Coronary artery (tissue), 2 donors: ENCODE measurements around the gene ALS2.
"Not testable (repeated sequence)": the region's sequence is repeated elsewhere in the genome, so short reads cannot be mapped to it uniquely, and the experiment has no call there.

Source experiments
- DNase-seq: peaks from one replicate; pipeline ENCODE4 v3.0.0-alpha.2; 2017; ENCODE audit warnings: low spot score
- H3K27ac ChIP-seq, 2 donors: fragments of 200-600 bp; sonication (generic); one replicate each; pipeline ENCODE4 v1.5.1; 2016 to 2019
- H3K4me3 ChIP-seq: fragments of 200-600 bp; sonication (generic); 2 replicates; pipeline ENCODE4 v1.5.1; 2016; ENCODE audit warnings: mild to moderate bottlenecking, moderate library complexity
- TF ChIP-seq, protein P1 (sequence below): fragments of 200-600 bp; sonication (generic); IDR thresholded peaks from one replicate; pipeline ENCODE4 v1.5.1; 2019; ENCODE audit warnings: antibody characterized with exemption

The ALS2 gene

DNA sequence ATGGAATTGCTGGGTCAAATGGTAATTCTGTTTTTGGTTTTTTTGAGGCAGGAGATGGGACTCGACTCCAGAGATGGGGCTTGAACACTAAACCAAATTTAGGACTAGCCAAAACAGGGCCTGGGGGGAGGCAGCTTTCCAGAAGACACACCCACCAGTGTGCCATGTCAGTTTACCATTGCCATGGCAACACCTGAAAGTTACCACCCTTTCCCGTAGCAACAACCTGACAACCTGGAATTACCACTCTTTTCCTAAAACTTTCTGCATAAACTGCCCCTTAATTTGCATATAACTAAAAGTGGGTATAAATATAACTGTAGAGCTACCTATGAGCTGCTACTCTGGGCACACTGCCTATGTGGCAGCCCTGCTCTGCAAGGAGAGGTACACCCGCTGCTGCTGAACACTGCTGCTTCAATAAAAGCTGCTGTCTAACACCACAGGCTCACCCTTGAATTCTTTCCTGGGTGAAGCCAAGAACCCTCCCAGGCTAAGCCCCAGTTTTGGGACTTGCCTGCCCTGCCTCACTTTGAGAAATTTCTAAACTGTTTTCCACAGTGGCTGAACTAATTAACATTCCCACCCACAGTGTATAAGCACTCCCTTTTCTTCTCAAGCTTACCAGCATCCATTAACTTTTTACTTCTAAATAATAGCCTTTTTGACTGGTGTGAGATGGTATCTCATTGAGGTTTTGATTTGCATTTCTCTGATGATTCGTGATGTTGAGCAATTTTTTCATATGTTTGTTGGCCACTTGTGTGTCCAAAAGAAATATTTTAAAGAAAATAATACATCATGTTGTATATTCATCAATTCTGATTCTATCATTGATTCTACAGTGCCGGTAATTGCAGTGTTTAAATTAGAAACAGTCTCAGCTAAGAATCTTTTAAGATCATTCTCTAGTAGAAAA is 36.2 kb upstream of the ALS2 start:
- DNase-seq = no peak
- TF ChIP-seq, protein P1, sequence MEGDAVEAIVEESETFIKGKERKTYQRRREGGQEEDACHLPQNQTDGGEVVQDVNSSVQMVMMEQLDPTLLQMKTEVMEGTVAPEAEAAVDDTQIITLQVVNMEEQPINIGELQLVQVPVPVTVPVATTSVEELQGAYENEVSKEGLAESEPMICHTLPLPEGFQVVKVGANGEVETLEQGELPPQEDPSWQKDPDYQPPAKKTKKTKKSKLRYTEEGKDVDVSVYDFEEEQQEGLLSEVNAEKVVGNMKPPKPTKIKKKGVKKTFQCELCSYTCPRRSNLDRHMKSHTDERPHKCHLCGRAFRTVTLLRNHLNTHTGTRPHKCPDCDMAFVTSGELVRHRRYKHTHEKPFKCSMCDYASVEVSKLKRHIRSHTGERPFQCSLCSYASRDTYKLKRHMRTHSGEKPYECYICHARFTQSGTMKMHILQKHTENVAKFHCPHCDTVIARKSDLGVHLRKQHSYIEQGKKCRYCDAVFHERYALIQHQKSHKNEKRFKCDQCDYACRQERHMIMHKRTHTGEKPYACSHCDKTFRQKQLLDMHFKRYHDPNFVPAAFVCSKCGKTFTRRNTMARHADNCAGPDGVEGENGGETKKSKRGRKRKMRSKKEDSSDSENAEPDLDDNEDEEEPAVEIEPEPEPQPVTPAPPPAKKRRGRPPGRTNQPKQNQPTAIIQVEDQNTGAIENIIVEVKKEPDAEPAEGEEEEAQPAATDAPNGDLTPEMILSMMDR = no peak
- Histone ChIP-seq H3K27ac (no peak overlapping the region), H3K4me3 (no peak overlapping the region)

DNA sequence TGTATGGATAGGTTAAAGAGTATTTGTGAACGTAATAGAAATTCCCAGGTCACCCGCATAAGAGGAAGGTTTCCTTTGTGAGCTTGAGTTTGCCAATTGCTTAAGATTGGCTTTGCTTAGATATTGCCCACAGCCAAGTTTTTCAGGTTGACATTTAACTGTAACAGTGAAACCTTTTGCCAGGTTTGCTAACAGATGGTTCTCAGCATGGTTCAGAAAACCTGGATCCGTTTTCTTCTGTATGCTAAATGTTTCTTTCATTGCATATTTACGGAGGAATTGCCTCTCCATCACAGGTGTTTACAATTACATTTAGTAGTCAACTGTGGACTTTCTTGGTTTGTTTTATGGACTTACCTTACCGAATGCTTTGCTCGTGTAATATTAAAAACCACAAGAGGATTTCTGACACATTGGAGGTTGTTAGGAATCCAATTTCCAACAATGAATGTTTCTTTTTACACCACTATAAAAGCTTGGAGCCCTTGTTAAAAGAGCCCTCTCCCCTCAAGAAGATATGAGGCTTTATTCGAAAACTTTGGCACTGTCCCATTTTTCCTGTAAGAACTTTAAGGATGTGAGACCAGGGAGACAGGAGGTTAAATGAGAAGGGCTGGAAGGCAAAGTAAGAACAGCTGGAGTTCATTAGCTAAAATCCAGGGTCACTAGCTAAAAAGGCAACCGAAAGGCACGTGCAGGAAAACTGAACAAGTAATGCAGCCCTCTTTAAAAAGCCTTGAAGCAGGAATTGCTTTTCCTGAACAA is 33.4 kb upstream of the ALS2 start:
- TF ChIP-seq, protein P1 = no peak
- Histone ChIP-seq H3K27ac (no peak overlapping the region), H3K4me3 (no peak overlapping the region)
- no peak for DNase-seq

DNA sequence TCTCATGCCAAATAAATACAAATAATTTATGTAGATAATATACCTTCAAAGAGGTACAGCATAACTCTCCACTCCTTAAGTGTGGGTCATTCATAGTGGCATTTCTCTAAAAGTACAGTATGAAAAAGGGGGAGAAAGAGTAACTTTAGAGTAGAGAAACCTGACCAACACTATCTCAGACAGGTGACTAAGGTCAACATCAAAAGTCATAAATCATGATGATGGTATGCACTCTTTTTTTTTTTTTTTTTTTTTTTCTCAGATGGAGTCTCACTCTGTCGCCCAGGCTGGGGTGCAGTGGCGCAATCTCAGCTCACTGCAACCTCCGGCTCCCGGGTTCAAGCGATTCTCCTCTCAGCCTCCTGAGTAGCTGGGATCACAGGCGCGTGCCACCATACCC is 29.9 kb upstream of the ALS2 start:
- not testable (repeated sequence) for DNase-seq, H3K4me3 ChIP-seq

DNA sequence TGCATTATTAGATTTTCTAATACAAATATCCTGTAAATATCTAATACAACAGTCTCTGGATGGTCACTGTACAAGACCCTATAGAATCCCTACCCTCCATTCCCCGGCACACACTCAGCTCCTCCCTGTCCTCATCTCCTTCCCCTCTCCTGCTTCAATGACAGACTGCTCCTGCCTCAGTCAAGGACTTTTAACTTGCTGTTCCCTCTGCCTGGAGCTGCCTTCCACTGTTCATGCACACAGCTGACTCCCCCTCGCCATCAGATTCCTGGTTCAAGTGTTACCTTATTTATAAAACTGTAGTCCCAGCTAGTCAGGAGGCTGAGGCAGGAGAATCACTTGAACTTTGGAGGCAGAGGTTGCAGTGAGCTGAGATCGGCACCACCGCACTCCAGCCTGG is 28.9 kb upstream of the ALS2 start:
- Histone ChIP-seq H3K27ac (no peak overlapping the region), H3K4me3 (no peak overlapping the region)
- TF ChIP-seq, protein P1 = no peak
- DNase-seq = no peak

More for the DNA sequence above, 29.9 kb upstream of the ALS2 start:
- not testable (repeated sequence) for H3K27ac ChIP-seq

DNA sequence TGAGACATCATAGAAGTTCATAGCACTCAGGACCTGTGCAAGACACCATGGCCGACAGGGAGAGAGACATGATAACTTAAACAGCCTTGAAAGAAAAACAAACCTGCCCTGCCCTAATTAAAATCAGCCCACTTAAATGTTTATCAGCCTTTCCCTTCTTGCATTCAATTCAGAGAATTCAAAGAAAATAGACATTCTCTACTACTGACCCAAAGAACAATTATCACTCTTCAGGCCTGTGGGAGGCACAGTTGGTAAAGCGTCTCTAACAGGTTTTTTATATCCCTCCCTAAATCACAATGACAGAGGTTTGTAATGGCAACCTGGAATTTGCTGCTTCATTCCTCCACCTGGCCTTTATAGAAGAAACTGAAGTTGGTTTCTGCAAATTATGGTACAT is 27.3 kb upstream of the ALS2 start:
- DNase-seq = no peak
- Histone ChIP-seq H3K27ac (peak overlapping the region; percentile 72 to 82), H3K4me3 (peak overlapping the region; percentile 48)
- TF ChIP-seq, protein P1 = no peak

DNA sequence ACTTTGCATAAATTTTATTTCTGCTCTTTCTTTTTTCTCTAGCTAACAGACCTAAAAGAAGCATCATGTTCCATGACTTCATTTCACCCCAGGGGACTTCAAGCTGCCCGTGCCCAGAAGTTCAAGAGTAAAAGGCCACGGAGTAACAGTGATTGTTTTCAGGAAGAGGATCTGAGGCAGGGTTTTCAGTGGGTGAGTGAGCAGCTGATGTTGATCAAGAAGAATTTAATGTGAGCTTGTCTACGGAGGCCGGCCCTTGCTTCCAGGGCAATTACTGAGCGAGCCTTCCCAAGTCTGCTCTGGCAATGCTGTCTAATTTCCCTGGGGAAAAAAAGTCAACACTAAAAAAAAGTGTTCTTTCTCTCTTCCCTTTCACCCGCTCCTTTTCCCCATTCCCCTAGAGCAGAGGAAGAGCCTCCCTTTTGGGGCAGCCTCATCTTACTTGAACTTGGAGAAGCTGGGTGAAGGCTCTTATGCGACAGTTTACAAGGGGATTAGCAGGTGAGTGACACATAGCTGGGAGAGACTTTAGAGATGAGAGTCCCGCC is 26.8 kb upstream of the ALS2 start:
- TF ChIP-seq, protein P1 = no peak
- peak overlapping the region; percentile 72 to 82 for H3K27ac ChIP-seq
- no peak for DNase-seq
- peak overlapping the region; percentile 48 for H3K4me3 ChIP-seq

DNA sequence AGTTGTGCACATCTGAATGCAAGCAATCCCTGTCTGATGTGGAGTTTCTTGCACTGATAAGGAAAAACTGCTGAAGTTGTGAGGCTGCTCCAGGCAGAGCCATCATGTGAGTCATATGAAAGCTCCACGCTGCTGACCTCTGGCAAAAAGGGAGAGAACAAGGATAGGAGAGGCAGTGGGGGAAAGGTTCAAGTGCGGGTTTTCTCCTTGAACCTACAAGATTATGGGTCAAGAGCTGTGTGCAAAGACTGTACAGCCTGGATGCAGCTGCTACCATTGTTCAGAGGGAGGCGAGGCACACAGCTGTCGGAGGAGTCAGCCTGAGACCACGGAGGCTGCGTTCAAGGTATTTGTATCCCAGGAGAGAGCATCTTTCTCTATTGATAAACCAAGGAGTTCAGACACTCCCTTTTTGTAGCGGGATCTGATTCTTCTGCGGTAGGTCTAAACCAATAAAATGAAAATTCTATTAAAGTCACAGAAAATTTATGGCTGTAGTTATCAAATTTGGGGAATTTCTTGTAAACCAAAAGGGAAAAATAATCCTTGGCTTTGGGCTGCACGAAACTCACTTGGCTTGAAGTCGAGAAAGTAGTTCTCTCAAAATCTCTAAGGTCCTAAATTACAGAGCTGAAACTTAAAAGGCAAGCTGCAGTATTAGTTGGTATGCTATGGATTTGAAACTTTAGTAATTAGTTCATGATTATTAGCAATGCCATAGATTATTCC is 25.9 kb upstream of the ALS2 start, which contains the start of gene CDK15:
CDK15 (plus strand) TSS at position 96 of the 729 bp plus-strand sequence; CDS start at position 224, 128 bp downstream.
- peak within 1 kb of the TSS; percentile 48 for H3K4me3 ChIP-seq
- TF ChIP-seq, protein P1 = no peak
- H3K27ac ChIP-seq = peak within 1 kb of the TSS; percentile 72 to 82
- DNase-seq = no peak

DNA sequence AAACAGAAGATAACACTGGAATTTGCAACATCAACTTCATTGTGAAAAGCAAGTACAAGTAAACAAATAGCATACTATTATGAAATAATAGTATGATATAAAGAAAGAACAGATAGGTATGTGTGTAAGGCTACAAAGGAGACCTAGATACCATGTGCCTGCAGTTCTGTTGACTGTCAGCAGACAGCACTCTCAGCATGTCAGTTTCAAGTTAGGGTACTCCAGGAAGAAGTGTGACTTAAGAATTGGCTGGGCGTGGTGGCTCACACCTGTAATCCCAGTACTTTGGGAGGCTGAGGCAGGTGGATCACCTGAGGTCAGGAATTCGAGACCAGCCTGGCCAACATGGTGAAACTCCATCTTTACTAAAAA is 18.2 kb upstream of the ALS2 start:
- H3K27ac ChIP-seq = peak overlapping the region in 1 of 2 donors; percentile 77
- not testable (repeated sequence) for DNase-seq, H3K4me3 ChIP-seq
